GM18508 (cell line): ENCODE data around the gene ST6GALNAC1.
"Not testable (repeated sequence)": the region's sequence is repeated elsewhere in the genome, so short reads cannot be mapped to it uniquely, and the experiment has no call there.

ENCODE experiments used
- ATAC-seq: cut with Tn5 transposase; IDR thresholded peaks from one replicate; pipeline ENCODE4 v1.9.1; 2021; ENCODE audit warnings: moderate number of reproducible peaks; ENCODE audit not compliant: insufficient read depth, unreplicated experiment

Gene ST6GALNAC1

GRCh38 chr17:76644995-76645394, 1.4 kb upstream of the ST6GALNAC1 start:
- no peak for ATAC-seq

GRCh38 chr17:76642994-76643393, 563 bp downstream of the ST6GALNAC1 start:
- no peak for ATAC-seq

GRCh38 chr17:76642032-76642561, 1.5 kb downstream of the ST6GALNAC1 start:
- ATAC-seq: no peak

- ATAC-seq: no peak
These were observed 2.1 kb downstream of the ST6GALNAC1 start for GRCh38 chr17:76641501-76641900.

- ATAC-seq: no peak
These were observed 2.8 kb downstream of the ST6GALNAC1 start for GRCh38 chr17:76640550-76641380.

- no peak for ATAC-seq
These were observed 5.3 kb downstream of the ST6GALNAC1 start for GRCh38 chr17:76638263-76638662.

GRCh38 chr17:76636486-76637206, 6.9 kb downstream of the ST6GALNAC1 start:
- ATAC-seq: not testable (repeated sequence)

- no peak for ATAC-seq
These were observed 7.7 kb downstream of the ST6GALNAC1 start for GRCh38 chr17:76635659-76636360.

- no peak for ATAC-seq
These were observed 8.5 kb downstream of the ST6GALNAC1 start for GRCh38 chr17:76635039-76635438.

GRCh38 chr17:76633628-76634328, 9.8 kb downstream of the ST6GALNAC1 start:
- ATAC-seq: no peak

GRCh38 chr17:76631821-76632565, 11.6 kb downstream of the ST6GALNAC1 start:
- ATAC-seq: no peak

- no peak for ATAC-seq
These were observed 13.4 kb downstream of the ST6GALNAC1 start for GRCh38 chr17:76630151-76630550.

GRCh38 chr17:76627510-76627909, 16.0 kb downstream of the ST6GALNAC1 start:
- ATAC-seq: no peak

GRCh38 chr17:76626442-76626841, 17.1 kb downstream of the ST6GALNAC1 start:
- no peak for ATAC-seq

- ATAC-seq: no peak
These were observed 18.1 kb downstream of the ST6GALNAC1 start for GRCh38 chr17:76625496-76625895.

- no peak for ATAC-seq
These were observed 20.0 kb downstream of the ST6GALNAC1 start for GRCh38 chr17:76623271-76624146.

- no peak for ATAC-seq
These were observed 25.7 kb downstream of the ST6GALNAC1 start for GRCh38 chr17:76617838-76618237.

GRCh38 chr17:76614912-76615617, 28.5 kb downstream of the ST6GALNAC1 start:
- ATAC-seq: no peak
